GM18519 (cell line): ENCODE measurements around the gene ACCSL.

Source experiments
- ATAC-seq: cut with Tn5 transposase; IDR thresholded peaks from one replicate; pipeline ENCODE4 v1.9.1; 2021; ENCODE audit warnings: mild to moderate bottlenecking, moderate library complexity; ENCODE audit not compliant: unreplicated experiment, low FRiP score

The ACCSL gene

GRCh38 chr11:44049832-44050231 is 2.1 kb downstream of the ACCSL start:
- no peak for ATAC-seq

- no peak for ATAC-seq
These were observed 3.4 kb downstream of the ACCSL start for GRCh38 chr11:44051171-44051570.

DNA sequence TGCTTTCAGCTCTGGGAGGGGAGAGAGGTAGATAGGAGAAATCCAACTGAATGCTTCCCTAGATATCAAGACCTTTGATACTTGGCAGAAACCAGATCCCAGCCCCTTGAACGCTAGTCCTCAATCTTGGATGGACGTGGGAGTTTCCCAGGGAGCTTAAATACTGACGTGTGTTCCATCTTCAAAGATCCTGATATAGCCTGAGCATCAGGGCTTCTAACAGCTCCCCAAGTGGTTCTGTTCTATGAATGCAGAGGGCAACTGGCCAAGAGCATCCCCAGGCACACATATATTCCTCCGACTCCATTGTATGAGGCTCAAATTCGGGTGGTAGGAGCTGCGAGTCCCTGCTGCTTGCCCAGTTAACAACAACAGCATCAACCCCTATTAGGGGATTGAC is 9.6 kb downstream of the ACCSL start:
- no peak for ATAC-seq

DNA sequence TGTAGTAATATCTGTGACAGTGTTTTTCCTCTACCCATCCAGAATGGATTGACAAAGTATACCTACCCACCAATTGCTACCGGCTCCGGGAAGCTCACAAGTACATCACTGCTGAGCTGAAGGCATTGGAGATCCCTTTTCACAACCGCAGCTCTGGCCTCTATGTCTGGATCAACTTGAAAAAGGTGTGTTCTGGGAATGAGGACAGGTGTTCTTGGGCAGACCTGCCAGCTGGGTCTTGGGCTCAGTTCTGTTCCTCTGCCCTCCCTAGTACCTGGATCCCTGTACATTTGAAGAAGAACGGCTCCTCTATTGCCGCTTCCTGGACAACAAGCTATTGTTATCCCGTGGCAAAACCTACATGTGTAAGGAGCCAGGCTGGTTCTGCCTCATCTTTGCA is 10.5 kb downstream of the ACCSL start:
- no peak for ATAC-seq

DNA sequence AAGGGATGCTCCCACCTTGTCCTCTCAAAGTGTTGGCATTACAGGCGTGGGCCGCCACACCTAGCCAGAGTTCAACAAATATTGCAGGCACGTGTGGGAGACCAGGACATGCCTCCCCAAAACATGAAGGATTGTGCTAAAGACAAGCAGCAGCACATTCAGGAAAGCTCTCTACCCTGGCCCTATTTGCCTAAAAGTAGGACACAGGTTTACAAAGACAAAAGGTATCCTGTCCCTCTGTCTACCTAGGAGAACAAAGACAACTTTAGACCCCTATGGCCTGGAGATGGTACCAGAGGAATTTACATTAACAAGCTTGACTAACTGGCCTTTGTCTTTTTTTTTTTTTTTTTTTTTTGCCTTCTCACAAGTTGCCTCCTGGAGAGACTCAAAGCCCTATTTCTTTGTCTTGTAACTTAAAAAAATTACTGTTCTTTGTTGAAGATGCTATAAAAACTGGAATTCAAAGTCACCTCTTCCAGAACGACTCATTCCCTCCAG is 17.4 kb downstream of the ACCSL start:
- no peak for ATAC-seq

GRCh38 chr11:44065841-44066731 is 18.3 kb downstream of the ACCSL start, which contains the start of gene ACCS:
TSS of gene ACCS (plus strand) at chr11:44066270. CDS start at chr11:44067628, 1,358 bp downstream.
- peak; percentile 90 for ATAC-seq

DNA sequence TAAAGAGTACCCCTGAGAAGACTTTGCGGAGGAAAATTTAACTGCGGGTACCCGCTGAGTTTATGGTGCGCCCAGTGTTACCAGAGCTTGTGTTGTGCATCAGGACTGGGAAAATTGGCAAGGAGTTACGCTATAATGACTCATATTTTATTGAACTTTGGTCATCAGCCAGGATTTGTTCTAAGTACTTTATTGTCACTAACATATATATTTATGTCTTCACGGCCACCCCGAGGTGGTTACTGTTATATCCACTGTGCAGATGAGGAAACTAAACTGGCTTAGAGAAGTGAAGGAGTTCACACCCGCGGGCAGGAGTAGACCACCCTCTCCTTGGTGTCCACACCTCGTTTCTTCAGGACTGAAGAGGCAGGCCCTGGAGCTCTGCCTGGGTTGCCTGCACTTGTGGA is 19.0 kb downstream of the ACCSL start:
- no peak for ATAC-seq

DNA sequence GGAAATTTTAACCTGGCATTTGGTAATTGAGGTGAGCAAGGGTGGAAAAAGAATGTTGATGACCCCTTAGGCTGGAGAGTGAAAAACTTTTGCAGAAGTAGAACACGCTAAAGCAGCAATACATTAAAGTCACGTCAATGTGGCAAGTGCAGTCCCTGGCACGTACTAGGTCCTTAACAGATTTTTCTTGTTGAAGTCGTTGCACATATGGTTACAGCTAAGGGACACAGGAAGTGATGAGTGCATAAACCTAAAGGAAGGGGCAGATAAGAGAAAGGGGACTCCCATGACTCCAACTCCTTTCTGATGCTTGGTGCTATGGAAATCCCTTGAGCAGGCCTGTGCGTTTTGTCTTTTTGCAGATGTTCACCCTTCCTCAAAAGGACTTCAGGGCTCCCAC is 19.5 kb downstream of the ACCSL start:
- no peak for ATAC-seq

GRCh38 chr11:44068180-44068579 is 20.4 kb downstream of the ACCSL start:
- ATAC-seq = no peak

- ATAC-seq = no peak
These were observed 23.4 kb downstream of the ACCSL start for GRCh38 chr11:44071157-44071556.

DNA sequence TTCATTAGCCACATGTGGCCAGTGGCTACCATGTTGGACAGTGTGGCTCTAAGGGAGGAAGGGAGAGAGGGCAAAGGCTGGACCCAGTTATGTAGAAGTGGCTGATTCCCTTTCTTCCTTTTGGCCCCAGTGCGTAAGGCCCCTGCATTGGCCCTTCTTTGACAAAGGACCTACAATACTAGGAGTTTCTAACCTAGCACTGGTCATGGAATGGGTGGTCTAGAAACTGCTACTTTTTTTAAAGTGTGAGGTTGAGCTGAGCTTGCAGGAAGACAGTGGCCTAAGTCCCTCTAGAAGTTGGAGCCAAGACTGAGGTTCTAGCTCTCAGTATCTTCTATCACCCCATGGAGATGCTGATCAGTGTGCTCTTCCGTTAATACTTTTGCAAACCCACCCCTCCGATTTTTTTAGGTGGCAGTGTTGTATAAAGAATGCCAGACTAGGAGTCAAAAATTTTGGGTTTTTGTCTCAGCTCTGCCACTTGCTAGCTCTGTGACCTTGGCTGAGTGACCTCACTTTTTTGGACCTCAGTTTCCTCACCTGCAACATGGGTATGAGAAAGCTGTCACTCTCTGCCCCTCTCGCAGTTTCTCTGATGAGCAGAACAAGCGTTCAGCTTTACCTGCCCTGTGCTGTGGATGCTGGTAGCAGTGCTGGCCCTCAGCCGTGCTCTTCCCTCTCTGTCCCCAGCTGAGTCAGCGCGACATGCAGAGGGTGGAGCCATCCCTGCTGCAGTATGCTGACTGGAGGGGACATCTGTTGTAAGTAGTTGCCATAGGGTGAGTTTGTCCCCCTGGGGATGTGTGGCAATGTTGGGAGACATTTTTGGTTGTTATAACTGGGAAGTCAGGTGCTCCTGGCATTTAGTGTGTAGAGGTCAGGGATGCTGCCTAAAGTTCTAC is 25.2 kb downstream of the ACCSL start:
- no peak for ATAC-seq

DNA sequence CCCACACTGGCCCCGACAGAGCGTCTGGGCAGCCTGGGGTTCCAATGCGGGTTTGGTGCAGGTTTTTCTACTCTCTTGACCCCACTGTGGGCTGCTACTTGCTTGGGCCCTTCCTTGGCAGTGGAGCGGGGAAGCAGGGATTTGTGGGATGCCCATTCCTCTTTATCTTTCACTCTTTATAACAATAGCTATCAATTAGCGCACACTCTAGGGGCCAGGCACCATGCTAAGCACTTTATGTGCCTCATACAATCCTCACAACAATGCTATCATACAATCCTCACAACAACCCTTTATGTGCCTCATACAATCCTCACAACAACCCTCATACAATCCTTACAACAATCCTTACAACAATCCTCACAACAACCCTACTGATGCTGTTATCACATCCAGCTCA is 31.0 kb downstream of the ACCSL start:
- ATAC-seq = no peak

- no peak for ATAC-seq
These were observed 31.6 kb downstream of the ACCSL start for GRCh38 chr11:44079376-44079775.

DNA sequence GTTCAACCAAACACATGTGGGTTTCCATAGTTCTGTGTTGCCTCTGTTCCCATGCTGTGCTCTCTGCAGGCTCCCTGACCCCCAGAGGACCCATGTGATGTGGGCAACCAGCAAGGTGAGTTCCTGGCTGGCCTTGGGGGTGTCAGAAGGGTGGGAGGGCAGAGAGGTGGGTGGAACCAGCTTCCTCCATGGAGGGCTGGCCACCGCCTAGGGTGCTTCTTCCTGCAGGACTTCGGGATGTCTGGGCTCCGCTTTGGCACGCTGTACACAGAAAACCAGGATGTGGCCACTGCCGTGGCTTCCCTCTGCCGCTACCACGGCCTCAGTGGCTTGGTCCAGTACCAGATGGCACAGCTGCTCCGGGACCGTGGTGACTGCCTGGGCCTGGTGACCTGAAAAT is 33.2 kb downstream of the ACCSL start:
- ATAC-seq = no peak

GRCh38 chr11:44082645-44083044 is 34.9 kb downstream of the ACCSL start:
- ATAC-seq = no peak

- no peak for ATAC-seq
These were observed 35.7 kb downstream of the ACCSL start for GRCh38 chr11:44083433-44083832.

GRCh38 chr11:44083906-44084305 is 36.1 kb downstream of the ACCSL start:
- ATAC-seq = no peak

- ATAC-seq = no peak
These were observed 37.5 kb downstream of the ACCSL start for GRCh38 chr11:44085330-44085729.

DNA sequence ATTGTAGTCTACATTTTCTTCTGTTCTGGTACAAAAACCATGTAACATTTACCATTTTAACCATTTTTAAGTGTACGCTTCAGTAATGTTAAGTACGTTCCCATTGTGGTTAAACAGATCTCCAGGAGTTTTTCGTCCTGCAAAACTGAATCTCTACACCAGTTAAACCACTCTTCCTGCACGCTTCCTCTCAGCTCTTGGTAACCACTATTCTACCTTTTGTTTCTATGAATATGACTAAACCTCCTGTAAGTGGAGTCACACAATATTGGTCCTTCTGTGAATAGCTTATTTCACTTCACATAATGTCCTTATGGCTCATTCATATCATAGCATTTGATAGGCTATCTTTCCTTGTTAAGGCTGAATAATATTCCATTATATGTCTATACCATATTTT is 40.6 kb downstream of the ACCSL start:
- no peak for ATAC-seq

- no peak for ATAC-seq
These were observed 41.1 kb downstream of the ACCSL start for GRCh38 chr11:44088871-44089270.

DNA sequence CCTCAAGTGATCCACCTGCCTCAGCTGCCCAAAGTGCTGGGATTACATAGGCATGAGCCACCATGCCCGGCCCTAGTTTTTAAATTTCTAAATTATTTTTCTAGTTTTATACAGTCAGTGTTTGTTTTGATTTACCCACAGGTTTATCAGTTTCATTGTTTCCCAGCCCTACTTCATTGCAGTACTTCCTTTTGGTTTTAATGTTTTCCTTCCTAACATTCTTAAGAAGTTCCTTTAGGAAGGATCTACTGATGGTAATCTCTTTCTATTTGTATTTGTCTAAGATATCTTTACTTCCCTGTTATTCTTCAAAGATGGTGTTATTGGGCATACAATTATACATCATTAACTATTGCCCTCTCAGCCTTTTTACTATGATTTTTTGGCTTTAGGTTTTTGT is 42.8 kb downstream of the ACCSL start:
- ATAC-seq = no peak
